HCT116 (cell line): Measurements from ENCODE around the gene CORO7. TPM values are rescaled to one million over a fixed set of nuclear protein-coding genes. Genes with fewer than 3 reads are reported as not detected.

ENCODE experiments used
- ATAC-seq: fragments of 200-7000 bp; cut with Tn5 transposase; 2 replicates; pipeline ENCODE4 v1.9.1; 2020; ENCODE audit warnings: mild to moderate bottlenecking, moderate library complexity
- BruUV-seq: library from RNA; stranded (reverse); fragments of 400-500 nt; replicated peaks from 2 replicates; lab custom pipeline; 2021; lab: Mats Ljungman, UMichigan
- CTCF ChIA-PET: fragments of 300-600 bp; sonication (Branson Sonifier 250); formaldehyde crosslinking; loops from one replicate; lab custom pipeline; 2021; ENCODE audit warnings: antibody characterized with exemption; lab: Charles Lee
- POLR2A ChIA-PET: fragments of 300-600, 350-600 bp; sonication (Branson Sonifier 250); formaldehyde crosslinking; loops from one replicate; lab custom pipeline; 2021; ENCODE audit warnings: antibody characterized with exemption; lab: Charles Lee
- RAD21 ChIA-PET, 2 experiments: fragments of 300-600 bp; sonication (Branson Sonifier 250); formaldehyde crosslinking; loops; one replicate each; lab custom pipeline; 2023; ENCODE audit warnings: low total read pairs in 2 of 2; ENCODE audit not compliant: uncharacterized antibody in 2 of 2, unreplicated experiment in 2 of 2, low non-redundant PET in 1 of 2; lab: Charles Lee
- DNase-seq: peaks from one replicate; pipeline ENCODE4 v3.0.0-alpha.2; 2010; ENCODE audit warnings: low read depth, low spot score
- H2AFZ ChIP-seq: fragments of 200-600 bp; shearing (Covaris generic), sonication (generic); 2 replicates; pipeline ENCODE4 v1.6.1; 2017; ENCODE audit warnings: low read depth, mixed run types, mixed read lengths, antibody characterized with exemption, low read length; ENCODE audit not compliant: poor library complexity, severe bottlenecking
- H3K27ac ChIP-seq: 2 replicates; pipeline ENCODE4 v1.5.1; 2012; ENCODE audit warnings: low read depth, low read length
- H3K27me3 ChIP-seq: fragments of 200-600 bp; sonication (generic); 2 replicates; pipeline ENCODE4 v1.6.1; 2016; ENCODE audit warnings: mixed run types, low read length, mixed read lengths; ENCODE audit not compliant: insufficient read depth
- H3K36me3 ChIP-seq, 2 experiments: fragments of 200-500 bp in 1 of 2; fragments of 200-600 bp in 1 of 2; sonication (Bioruptor generic) in 1 of 2; sonication (generic) in 1 of 2; 2 replicates each; pipeline versions ENCODE4 v1.5.1 to v1.6.1; 2014 to 2016; ENCODE audit warnings: low read length in 2 of 2, inconsistent platforms in 1 of 2, mixed read lengths in 1 of 2, mixed run types in 1 of 2; ENCODE audit not compliant: insufficient read depth in 2 of 2, control insufficient read depth in 1 of 2
- H3K4me1 ChIP-seq, 2 experiments: fragments of 200-600 bp in 1 of 2; sonication (generic) in 1 of 2; 2 replicates each; pipeline versions ENCODE4 v1.5.1 to v1.6.1; 2012 to 2017; ENCODE audit warnings: low read length in 2 of 2, inconsistent platforms in 1 of 2, mild to moderate bottlenecking in 1 of 2, mixed read lengths in 1 of 2, mixed run types in 1 of 2, moderate library complexity in 1 of 2; ENCODE audit not compliant: insufficient read depth in 2 of 2, control insufficient read depth in 1 of 2
- H3K4me2 ChIP-seq: fragments of 200-600 bp; sonication (generic); 2 replicates; pipeline ENCODE4 v1.6.1; 2017; ENCODE audit warnings: mixed run types, low read length, mixed read lengths
- H3K4me3 ChIP-seq, 2 experiments: fragments of 200-600 bp in 1 of 2; sonication (generic) in 1 of 2; replicated peaks in 1 of 2; 2 replicates each; pipeline ENCODE4 v1.5.1; 2011 to 2016; ENCODE audit warnings: low read length in 2 of 2, control low read depth in 1 of 2, low read depth in 1 of 2, mild to moderate bottlenecking in 1 of 2, mixed read lengths in 1 of 2, mixed run types in 1 of 2
- H3K79me2 ChIP-seq: fragments of 200-600 bp; sonication (generic); 2 replicates; pipeline ENCODE4 v1.6.1; 2017; ENCODE audit warnings: mild to moderate bottlenecking, mixed run types, low read length, moderate library complexity, mixed read lengths; ENCODE audit not compliant: insufficient read depth
- H3K9ac ChIP-seq: fragments of 200-600 bp; sonication (generic); 2 replicates; pipeline ENCODE4 v1.6.1; 2016; ENCODE audit warnings: low read length, mixed read lengths
- H3K9me2 ChIP-seq: fragments of 200-600 bp; sonication (generic), shearing (Covaris generic); 2 replicates; pipeline ENCODE4 v1.6.1; 2017; ENCODE audit warnings: mixed run types, mild to moderate bottlenecking, moderate library complexity; ENCODE audit not compliant: insufficient read depth
- H3K9me3 ChIP-seq, 2 experiments: fragments of 200-500 bp in 1 of 2; fragments of 200-600 bp in 1 of 2; sonication (Bioruptor generic) in 1 of 2; sonication (generic) in 1 of 2; 2 replicates each; pipeline ENCODE4 v1.6.1; 2014 to 2017; ENCODE audit warnings: low read length in 2 of 2, mixed read lengths in 2 of 2, inconsistent platforms in 1 of 2, low read depth in 1 of 2, mild to moderate bottlenecking in 1 of 2, mixed run types in 1 of 2, moderate library complexity in 1 of 2; ENCODE audit not compliant: control insufficient read depth in 1 of 2, insufficient read depth in 1 of 2
- H4K20me1 ChIP-seq: fragments of 200-600 bp; sonication (generic), shearing (Covaris generic); 2 replicates; pipeline ENCODE4 v1.6.1; 2017; ENCODE audit warnings: mixed run types, mild to moderate bottlenecking, moderate library complexity; ENCODE audit not compliant: insufficient read depth
- ATF3 ChIP-seq: IDR thresholded peaks from 2 replicates; pipeline ENCODE4 v1.6.1; 2012
- CBX3 ChIP-seq: IDR thresholded peaks from 2 replicates; pipeline ENCODE4 v1.6.1; 2012; ENCODE audit warnings: low read depth
- CEBPB ChIP-seq: IDR thresholded peaks from 2 replicates; pipeline ENCODE4 v1.6.1; 2012; ENCODE audit warnings: low read depth
- CTCF ChIP-seq, 3 experiments: fragments of 200-600 bp in 1 of 3; sonication (generic) in 1 of 3; IDR thresholded peaks in 2 of 3; conservative IDR thresholded peaks in 1 of 3; 2 replicates each; pipeline ENCODE4 v1.5.1; 2012 to 2017; ENCODE audit warnings: low read depth in 2 of 3, low read length in 2 of 3, antibody characterized with exemption in 1 of 3, borderline replicate concordance in 1 of 3, control low read depth in 1 of 3, mild to moderate bottlenecking in 1 of 3, mixed read lengths in 1 of 3, mixed run types in 1 of 3, moderate library complexity in 1 of 3; ENCODE audit not compliant: insufficient read depth in 1 of 3
- ELF1 ChIP-seq: IDR thresholded peaks from 2 replicates; pipeline ENCODE4 v1.6.1; 2012; ENCODE audit warnings: low read depth, borderline replicate concordance
- EZH2 ChIP-seq: fragments of 200-600 bp; sonication (generic); IDR thresholded peaks from 2 replicates; pipeline ENCODE4 v1.6.1; 2017; ENCODE audit warnings: antibody characterized with exemption, mixed run types
- EZH2phosphoT487 ChIP-seq: fragments of 200-600 bp; IDR thresholded peaks from 2 replicates; pipeline ENCODE4 v1.6.1; 2018; ENCODE audit warnings: antibody characterized with exemption, borderline replicate concordance
- POLR2A ChIP-seq: IDR thresholded peaks from 2 replicates; pipeline ENCODE4 v1.7.0; 2011; ENCODE audit warnings: borderline replicate concordance; ENCODE audit not compliant: insufficient read depth, insufficient read length; ENCODE audit errors: extremely low read depth
- SP1 ChIP-seq: IDR thresholded peaks from 2 replicates; pipeline ENCODE4 v1.6.1; 2012; ENCODE audit warnings: low read depth
- SRF ChIP-seq: IDR thresholded peaks from 2 replicates; pipeline ENCODE4 v1.6.1; 2012; ENCODE audit warnings: low read depth
- TCF7L2 ChIP-seq: IDR thresholded peaks from 2 replicates; pipeline ENCODE4 v1.7.0; 2011; ENCODE audit warnings: borderline replicate concordance, inconsistent platforms; ENCODE audit not compliant: insufficient read depth, insufficient read length; ENCODE audit errors: extremely low read depth
- ZBTB33 ChIP-seq: IDR thresholded peaks from 2 replicates; pipeline ENCODE4 v1.6.1; 2011; ENCODE audit warnings: mild to moderate bottlenecking, low read length, moderate library complexity; ENCODE audit not compliant: insufficient replicate concordance; ENCODE audit errors: extremely low read depth
- ZNF274 ChIP-seq: fragments of 200-500 bp; sonication (Bioruptor generic); IDR thresholded peaks from 2 replicates; pipeline ENCODE4 v1.6.1; 2014; ENCODE audit warnings: mild to moderate bottlenecking, low read depth, low read length, inconsistent platforms
- intact Hi-C: fragments of 100-400 bp; cut with micrococcal nuclease; formaldehyde crosslinking; loops from 2 replicates; pipeline ENCODE4 v1.10.0; 2022
- total RNA-seq: library from RNA; stranded (reverse); gene quantifications from one replicate; pipeline ENCODE4 v1.2.1, GENCODE V29; 2021; ENCODE audit not compliant: unreplicated experiment

The CORO7 gene
- total RNA-seq, 1 experiment from 2014 or later = 21.3 TPM

GRCh38 chr16:4414187-4414917, 2.0 kb downstream of the CORO7 start:
- TF ChIP-seq ATF3 (no peak), CEBPB (no peak), CBX3 (no peak), ZBTB33 (no peak), EZH2phosphoT487 (no peak), POLR2A (no peak), SRF (no peak), SP1 (no peak), ZNF274 (no peak), TCF7L2 (no peak), ELF1 (no peak), EZH2 (no peak), CTCF (IDR thresholded peaks at IDR 0.05 in 2 of 3, conservative IDR thresholded peaks at IDR 0.05 in 1 of 3; ENCODE audit: borderline replicate concordance in 1 of 3, insufficient read depth in 1 of 3, low read depth in 2 of 3, low read length in 2 of 3) (no peak)
- Histone ChIP-seq H3K4me3 (no peak overlapping the region), H3K9me3 (no peaks in the 10 kb centered on the region), H4K20me1 (no peaks in the 10 kb centered on the region), H3K4me1 (peaks cover 10 to 14% of the 10 kb centered on the region in 2 experiments; a peak in 3 of 4 replicates), H3K27me3 (no peaks in the 10 kb centered on the region), H3K79me2 (peaks cover 16% of the 10 kb centered on the region), H3K9ac (no peak overlapping the region), H3K27ac (no peak overlapping the region), H3K4me2 (peak overlapping the region; percentile 90; the same call in 1 of the 2 replicates), H3K36me3 (no peaks in the 10 kb centered on the region), H3K9me2 (no peaks in the 10 kb centered on the region), H2AFZ (no peak overlapping the region)
- ChIA-PET CTCF (interaction anchor here (1.4 to 2.0 kb wide), 2 partner anchors 11 to 160 kb away, joined by 3 to 6 read pairs; no protein-coding TSS in a partner anchor), POLR2A (interaction anchor here (0.8 to 1.0 kb wide), 2 partner anchors 10 to 80 kb away, joined by 3 read pairs; no protein-coding TSS in a partner anchor), RAD21 (no interaction called here)
- DNase-seq = no peak
- intact Hi-C loops = no loop called here
- no peak for ATAC-seq
- no TSS peak for BruUV-seq
